IMR-90 (cell line): ENCODE results near the gene PTPRF. TPM values are rescaled to one million over a fixed set of nuclear protein-coding genes. Genes with fewer than 3 reads are reported as not detected.

Source experiments
- ATAC-seq: fragments of 200-7000 bp; cut with Tn5 transposase; 2 replicates; pipeline ENCODE4 v1.9.1; 2020; ENCODE audit warnings: low read depth, mild to moderate bottlenecking, moderate library complexity
- BruUV-seq: library from RNA; stranded (reverse); fragments of 400-500 nt; replicated peaks from 2 replicates; lab custom pipeline; 2021; lab: Mats Ljungman, UMichigan
- CTCF ChIA-PET: fragments of 300-600 bp; formaldehyde crosslinking; extraction: SDS; loops from one replicate; lab custom pipeline; 2021; ENCODE audit warnings: antibody characterized with exemption; lab: Yijun Ruan, JAX
- POLR2A ChIA-PET: fragments of 300-600 bp; sonication (Branson Sonifier 250); formaldehyde crosslinking; loops from one replicate; lab custom pipeline; 2022; ENCODE audit warnings: antibody characterized with exemption; ENCODE audit not compliant: unreplicated experiment; lab: Charles Lee
- DNase-seq: peaks from one replicate; pipeline ENCODE4 v3.0.0; 2013
- H2AFZ ChIP-seq: replicated peaks from 2 replicates; pipeline ENCODE3; 2013; ENCODE audit warnings: low read length, mild to moderate bottlenecking; ENCODE audit not compliant: poor library complexity
- H2AK5ac ChIP-seq: 2 replicates; pipeline ENCODE4 v1.6.1; 2013; ENCODE audit warnings: low read depth, low read length, inconsistent platforms
- H2AK9ac ChIP-seq: replicated peaks from 2 replicates; pipeline ENCODE3; 2013; ENCODE audit warnings: mild to moderate bottlenecking, low read depth, low read length, moderate library complexity; ENCODE audit not compliant: poor library complexity
- H2BK120ac ChIP-seq: 2 replicates; pipeline ENCODE4 v1.6.1; 2013; ENCODE audit warnings: low read depth, low read length, inconsistent platforms
- H2BK15ac ChIP-seq: 3 replicates; pipeline ENCODE4 v1.6.1; 2013; ENCODE audit warnings: low read depth, low read length, inconsistent platforms
- H2BK20ac ChIP-seq: 2 replicates; pipeline ENCODE4 v1.6.1; 2013; ENCODE audit warnings: low read depth, mild to moderate bottlenecking, inconsistent platforms, low read length, moderate library complexity
- H2BK5ac ChIP-seq: 2 replicates; pipeline ENCODE4 v1.6.1; 2013; ENCODE audit warnings: mild to moderate bottlenecking, low read depth, low read length, inconsistent platforms; ENCODE audit not compliant: poor library complexity, severe bottlenecking
- H3K14ac ChIP-seq: replicated peaks from 2 replicates; pipeline ENCODE4 v1.6.1; 2013; ENCODE audit warnings: low read depth, low read length, inconsistent platforms
- H3K18ac ChIP-seq: 2 replicates; pipeline ENCODE4 v1.6.1; 2013; ENCODE audit warnings: low read depth, low read length, control low read depth
- H3K23ac ChIP-seq: 2 replicates; pipeline ENCODE4 v1.6.1; 2013; ENCODE audit warnings: low read depth, low read length, inconsistent platforms
- H3K27ac ChIP-seq: 2 replicates; pipeline ENCODE4 v1.5.1; 2013; ENCODE audit warnings: mild to moderate bottlenecking, control low read depth, low read length; ENCODE audit not compliant: insufficient read depth
- H3K27me3 ChIP-seq: 2 replicates; pipeline ENCODE4 v1.6.1; 2013; ENCODE audit warnings: low read length; ENCODE audit not compliant: control insufficient read depth, insufficient read depth
- H3K36me3 ChIP-seq: 2 replicates; pipeline ENCODE4 v1.6.1; 2013; ENCODE audit warnings: low read length, mixed read lengths; ENCODE audit not compliant: control insufficient read depth, insufficient read depth
- H3K4ac ChIP-seq: 2 replicates; pipeline ENCODE4 v1.6.1; 2013; ENCODE audit warnings: low read depth, low read length, inconsistent platforms
- H3K4me1 ChIP-seq: 2 replicates; pipeline ENCODE4 v1.6.1; 2013; ENCODE audit warnings: low read length, mixed read lengths; ENCODE audit not compliant: control insufficient read depth, insufficient read depth
- H3K4me2 ChIP-seq: 2 replicates; pipeline ENCODE4 v1.6.1; 2013; ENCODE audit warnings: low read depth, mild to moderate bottlenecking, control low read depth, low read length, moderate library complexity
- H3K4me3 ChIP-seq: 2 replicates; pipeline ENCODE4 v1.5.1; 2013; ENCODE audit warnings: low read depth, mild to moderate bottlenecking, control low read depth, low read length, moderate library complexity; ENCODE audit not compliant: insufficient read depth
- H3K56ac ChIP-seq: 2 replicates; pipeline ENCODE4 v1.6.1; 2013; ENCODE audit warnings: low read length, inconsistent platforms; ENCODE audit not compliant: insufficient read depth; ENCODE audit errors: extremely low read depth
- H3K79me1 ChIP-seq, 2 experiments: 2 replicates each; pipeline ENCODE4 v1.6.1; 2013; ENCODE audit warnings: low read length in 2 of 2, inconsistent platforms in 1 of 2, low read depth in 1 of 2
- H3K9ac ChIP-seq: 2 replicates; pipeline ENCODE4 v1.6.1; 2013; ENCODE audit warnings: low read depth, low read length, control low read depth
- H3K9me1 ChIP-seq: 2 replicates; pipeline ENCODE4 v1.6.1; 2013; ENCODE audit warnings: low read length, inconsistent platforms; ENCODE audit not compliant: insufficient read depth
- H3K9me3 ChIP-seq: 2 replicates; pipeline ENCODE4 v1.6.1; 2013; ENCODE audit warnings: low read length; ENCODE audit not compliant: control insufficient read depth, insufficient read depth
- H4K20me1 ChIP-seq: 2 replicates; pipeline ENCODE4 v1.6.1; 2013; ENCODE audit warnings: low read length, inconsistent platforms; ENCODE audit not compliant: insufficient read depth
- H4K5ac ChIP-seq: 2 replicates; pipeline ENCODE4 v1.6.1; 2013; ENCODE audit warnings: mild to moderate bottlenecking, low read depth, low read length, control low read depth
- H4K8ac ChIP-seq, 2 experiments: 2 replicates each; pipeline ENCODE4 v1.6.1; 2013; ENCODE audit warnings: low read depth in 2 of 2, low read length in 2 of 2, control low read depth in 1 of 2, inconsistent platforms in 1 of 2
- H4K91ac ChIP-seq: 2 replicates; pipeline ENCODE4 v1.6.1; 2013; ENCODE audit warnings: low read depth, low read length, inconsistent platforms; ENCODE audit not compliant: insufficient read depth
- BHLHE40 ChIP-seq: fragments of 150-350 bp; IDR thresholded peaks from 2 replicates; pipeline ENCODE4 v1.6.1; 2016; ENCODE audit warnings: mild to moderate bottlenecking, low read depth, low read length
- CHD1 ChIP-seq: IDR thresholded peaks from 2 replicates; pipeline ENCODE4 v1.6.1; 2012; ENCODE audit warnings: low read depth, low read length, improper control_type of control experiment
- MAFK ChIP-seq: IDR thresholded peaks from 2 replicates; pipeline ENCODE4 v1.6.1; 2012; ENCODE audit warnings: low read depth, low read length, improper control_type of control experiment
- MAZ ChIP-seq: IDR thresholded peaks from 2 replicates; pipeline ENCODE4 v1.6.1; 2012; ENCODE audit warnings: low read depth, mild to moderate bottlenecking, low read length, improper control_type of control experiment, moderate library complexity, borderline replicate concordance
- POLR2A ChIP-seq: IDR thresholded peaks from 2 replicates; pipeline ENCODE4 v1.6.1; 2012; ENCODE audit warnings: mild to moderate bottlenecking, low read depth, low read length
- RAD21 ChIP-seq: IDR thresholded peaks from 2 replicates; pipeline ENCODE4 v1.6.1; 2012; ENCODE audit warnings: low read length, improper control_type of control experiment
- SMC3 ChIP-seq: fragments of 150-350 bp; IDR thresholded peaks from 2 replicates; pipeline ENCODE4 v1.6.1; 2016; ENCODE audit warnings: low read depth, mild to moderate bottlenecking, antibody characterized with exemption, low read length, moderate library complexity
- WGBS, 2 experiments: methylation state at CpG; one replicate each; pipeline versions ENCODE4 v1.1.5 to v1.1.7; 2013; ENCODE audit warnings: missing lambda C conversion rate in 2 of 2; ENCODE audit not compliant: insufficient read length in 1 of 2; ENCODE audit errors: extremely low coverage in 2 of 2; 5-methylcytosine and 5-hydroxymethylcytosine counted together
- dilution Hi-C: fragments of 300-500 bp; cut with HindIII; formaldehyde crosslinking; loops from one replicate; pipeline ENCODE4 v1.14.3; 2018; ENCODE audit warnings: low sequenced_read_pairs; ENCODE audit not compliant: unreplicated experiment
- in situ Hi-C: fragments of 300-500 bp; cut with MboI; formaldehyde crosslinking; loops from 3 replicates; pipeline ENCODE4 v1.14.3; 2019; ENCODE audit warnings: low sequenced_read_pairs, inconsistent platforms, mixed read lengths
- intact Hi-C: fragments of 100-400 bp; cut with micrococcal nuclease; formaldehyde crosslinking; loops from 2 replicates; pipeline ENCODE4 v1.10.0; 2022
- polyA plus RNA-seq, 3 experiments: library from polyadenylated mRNA; depleted of rRNA; stranded (reverse); fragments of >200 nt; gene quantifications; 2 replicates each; pipeline ENCODE4 v1.2.3, GENCODE V29; 2012; ENCODE audit warnings: low replicate concordance in 1 of 3
- total RNA-seq: library from RNA; depleted of rRNA; stranded (reverse); fragments of >200 nt; gene quantifications from 2 replicates; pipeline ENCODE4 v1.2.3, GENCODE V29; 2012

PTPRF gene
- total and polyA plus RNA-seq, 2 of the 4 experiments (the other 2 are of a cell fraction), result 25.8 to 92.3 TPM

DNA sequence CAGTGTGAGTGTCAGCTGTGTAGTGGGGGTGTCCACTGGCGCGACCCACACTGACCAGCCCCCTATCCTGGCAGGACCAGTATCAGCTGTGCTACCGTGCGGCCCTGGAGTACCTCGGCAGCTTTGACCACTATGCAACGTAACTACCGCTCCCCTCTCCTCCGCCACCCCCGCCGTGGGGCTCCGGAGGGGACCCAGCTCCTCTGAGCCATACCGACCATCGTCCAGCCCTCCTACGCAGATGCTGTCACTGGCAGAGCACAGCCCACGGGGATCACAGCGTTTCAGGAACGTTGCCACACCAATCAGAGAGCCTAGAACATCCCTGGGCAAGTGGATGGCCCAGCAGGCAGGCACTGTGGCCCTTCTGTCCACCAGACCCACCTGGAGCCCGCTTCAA is 91.2 kb downstream of the PTPRF start:
- ATAC-seq (no peak), DNase-seq (no peak)
- Histone ChIP-seq H2AFZ (no peak overlapping the region), H3K56ac (no peak overlapping the region), H3K9me1 (0 out of 2 replicates have a peak, but pooled peaks cover 4% of the 10 kb centered on the region), H4K20me1 (no peaks in the 10 kb centered on the region; the same call in none of the 2 replicates), H2AK5ac (no peak overlapping the region), H3K4ac (no peak overlapping the region), H3K36me3 (peaks cover 54% of the 10 kb centered on the region), H3K18ac (no peak overlapping the region), H3K4me3 (no peak overlapping the region), H4K91ac (no peak overlapping the region), H3K9me3 (no peaks in the 10 kb centered on the region), H2BK15ac (no peak overlapping the region), H3K79me1 (no peaks in the 10 kb centered on the region; a peak in 1 of 4 replicates), H4K5ac (no peak overlapping the region), H4K8ac (no peak overlapping the region), H3K4me1 (no peaks in the 10 kb centered on the region), H2AK9ac (no peak overlapping the region), H2BK20ac (no peak overlapping the region), H3K23ac (no peak overlapping the region), H3K4me2 (no peak overlapping the region), H2BK120ac (no peak overlapping the region), H3K14ac (no peak overlapping the region), H3K27me3 (no peaks in the 10 kb centered on the region), H3K27ac (no peak overlapping the region), H2BK5ac (no peak overlapping the region), H3K9ac (no peak overlapping the region)
- in situ Hi-C loops, result no loop called here
- TF ChIP-seq MAZ (no peak), BHLHE40 (no peak), CHD1 (no peak), RAD21 (no peak), SMC3 (no peak), POLR2A (no peak), MAFK (no peak)
- CTCF ChIA-PET, result no interaction called here
- no TSS peak for BruUV-seq
- intact Hi-C loops, result no loop called here
- dilution Hi-C loops, result no loop called here
- WGBS, 2 experiments, result 93% methylated on average over 3 of the region's 18 CpGs; no CpG with 5 or more reads in 1 of the 2 experiments
- POLR2A ChIA-PET, result no interaction called here
